OCI-LY7 (cell line): ENCODE results near the gene ECI1.

Source experiments
- CTCF ChIP-seq: fragments of 200-600 bp; sonication (generic); conservative IDR thresholded peaks from 2 replicates; pipeline ENCODE4 v1.5.1; 2014; ENCODE audit warnings: mild to moderate bottlenecking, antibody characterized with exemption, low read length, moderate library complexity, mixed read lengths
- EZH2phosphoT487 ChIP-seq: fragments of 200-600 bp; sonication (generic); IDR thresholded peaks from 2 replicates; pipeline ENCODE4 v1.6.1; 2018; ENCODE audit warnings: low read depth, borderline replicate concordance, mild to moderate bottlenecking, mixed run types, antibody characterized with exemption, low read length, moderate library complexity, mixed read lengths

DNA sequence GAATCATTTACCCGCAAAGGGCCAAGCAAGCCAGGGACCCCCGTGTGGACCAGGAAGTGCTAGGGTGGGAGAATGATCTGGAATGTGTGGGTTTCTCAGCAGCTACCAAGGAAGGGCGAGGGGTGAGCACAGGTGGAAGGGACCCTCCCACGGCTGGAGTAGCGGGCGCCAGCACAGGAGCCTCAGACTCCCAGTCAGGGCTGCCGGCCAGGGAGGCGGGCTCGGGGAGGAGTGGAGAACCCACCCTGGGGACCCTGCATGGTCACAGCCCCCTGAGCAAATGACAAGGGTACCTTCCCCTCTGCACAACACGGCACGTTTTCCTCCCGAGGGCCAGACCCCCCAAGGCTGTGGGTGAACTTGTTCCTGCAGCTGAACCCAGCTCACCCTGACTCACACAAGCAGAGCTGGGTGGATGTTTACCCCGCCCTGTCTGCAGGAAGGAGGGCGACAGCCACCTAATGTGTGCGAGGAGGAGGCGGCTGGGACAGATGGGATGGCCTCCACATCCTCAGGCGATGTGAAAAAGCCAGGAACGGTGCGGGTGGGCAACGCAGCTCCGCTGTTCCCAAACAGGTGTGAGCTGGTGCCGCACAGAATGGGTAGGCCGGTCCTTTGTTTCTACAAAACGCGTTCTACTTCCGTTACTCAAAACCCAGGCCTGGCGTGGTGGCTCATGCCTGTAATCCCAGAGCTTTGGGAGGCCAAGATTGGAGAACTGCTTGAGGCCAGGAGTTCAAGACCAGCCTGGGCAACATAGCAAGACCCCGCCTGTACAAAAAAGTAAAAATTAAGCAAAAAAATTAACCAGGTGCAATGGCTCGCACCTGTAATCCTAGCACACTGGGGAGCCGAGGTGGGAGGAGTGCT, 6.2 kb downstream of the ECI1 start:
- no peak for TF ChIP-seq CTCF
- no peak for TF ChIP-seq EZH2phosphoT487
